Measurements from ENCODE around the gene ARHGDIG. TPM values are rescaled to one million over a fixed set of nuclear protein-coding genes. Genes with fewer than 3 reads are reported as not detected.

The ARHGDIG gene
- total and polyA plus RNA-seq, 2 of the 4 experiments (the other 2 are of a cell fraction) = 0.24 to 0.36 TPM

- TF ChIP-seq NFE2L2 (IDR thresholded peaks at IDR 0.05; ENCODE audit: low read depth, low read length) = no peak
- TF ChIP-seq RFX5 (IDR thresholded peaks at IDR 0.05; ENCODE audit: low read depth, low read length) = no peak
Measured at GRCh38 chr16:252366-253337, 27.7 kb upstream of the ARHGDIG start (continued).

DNA sequence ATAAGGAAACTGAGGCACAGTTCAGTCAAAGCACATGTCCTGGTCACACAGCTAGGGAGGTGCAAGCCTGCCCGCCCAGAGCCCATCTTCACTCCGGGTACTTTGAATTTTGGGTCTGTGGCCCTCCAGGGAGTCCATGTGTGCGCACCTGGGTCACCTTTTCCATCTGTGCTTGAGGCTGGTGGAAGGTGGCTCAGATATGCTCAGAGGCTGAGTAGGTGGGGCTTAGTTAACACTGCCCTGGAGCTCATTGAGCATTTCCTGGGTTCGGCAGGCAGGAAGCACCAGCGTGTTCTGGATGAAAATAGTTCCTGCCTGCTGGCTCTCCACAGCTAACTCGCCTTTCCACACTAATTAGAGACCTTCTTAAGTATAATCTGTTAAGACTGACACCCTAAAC, 26.6 kb upstream of the ARHGDIG start:
- BruUV-seq (replicated peaks) = no TSS peak
- Histone ChIP-seq H3K36me3 (ENCODE audit: control insufficient read depth, insufficient read depth, low read length) (peaks cover 27% of the 10 kb centered on the region), H3K9me3 (ENCODE audit: control insufficient read depth, insufficient read depth, low read length) (no peaks in the 10 kb centered on the region), H3K79me1 (ENCODE audit: low read depth in 1 of 2, low read length in 2 of 2) (no peaks in the 10 kb centered on the region), H2BK15ac (ENCODE audit: low read depth, low read length) (no peak overlapping the region), H2BK5ac (ENCODE audit: low read depth, low read length, poor library complexity, severe bottlenecking) (no peak overlapping the region), H3K4me2 (ENCODE audit: low read depth, low read length) (no peak overlapping the region), H3K4ac (ENCODE audit: low read depth, low read length) (no peak overlapping the region), H3K4me1 (ENCODE audit: control insufficient read depth, insufficient read depth, low read length) (no peaks in the 10 kb centered on the region), H3K56ac (ENCODE audit: extremely low read depth, insufficient read depth, low read length) (no peak overlapping the region), H3K14ac (replicated peaks; ENCODE audit: low read depth, low read length) (no peak overlapping the region), H2AK9ac (replicated peaks; ENCODE audit: low read depth, low read length, poor library complexity) (peak overlapping the region; percentile 70), H3K27me3 (ENCODE audit: control insufficient read depth, insufficient read depth, low read length) (no peaks in the 10 kb centered on the region), H4K91ac (ENCODE audit: insufficient read depth, low read depth, low read length) (no peak overlapping the region), H4K8ac (ENCODE audit: low read depth in 2 of 2, low read length in 2 of 2) (no peak overlapping the region), H3K9ac (ENCODE audit: low read depth, low read length) (no peak overlapping the region), H2BK120ac (ENCODE audit: low read depth, low read length) (no peak overlapping the region), H3K27ac (ENCODE audit: insufficient read depth, low read length) (no peak overlapping the region), H3K18ac (ENCODE audit: low read depth, low read length) (no peak overlapping the region), H2BK20ac (ENCODE audit: low read depth, low read length) (no peak overlapping the region), H4K5ac (ENCODE audit: low read depth, low read length) (no peak overlapping the region), H3K4me3 (ENCODE audit: insufficient read depth, low read depth, low read length) (no peak overlapping the region), H2AFZ (replicated peaks; ENCODE audit: low read length, poor library complexity) (peak overlapping the region; percentile 43), H4K20me1 (ENCODE audit: insufficient read depth, low read length) (peaks cover 3% of the 10 kb centered on the region; the same call in 1 of the 2 replicates), H3K9me1 (ENCODE audit: insufficient read depth, low read length) (0 out of 2 replicates have a peak, but pooled peaks cover 6% of the 10 kb centered on the region), H3K23ac (ENCODE audit: low read depth, low read length) (no peak overlapping the region), H2AK5ac (ENCODE audit: low read depth, low read length) (no peak overlapping the region)
- DNase-seq = no peak
- CTCF ChIA-PET = no interaction called here
- 80% methylated on average over 1 of the region's 6 CpGs; no CpG with 5 or more reads in 1 of the 2 experiments for WGBS, 2 experiments (ENCODE audit: extremely low coverage in 2 of 2, insufficient read length in 1 of 2)
- in situ Hi-C loops (cut with MboI; ENCODE audit: low sequenced_read_pairs) (no loop called here), intact Hi-C loops (cut with micrococcal nuclease) (no loop called here), dilution Hi-C loops (cut with HindIII; ENCODE audit: low sequenced_read_pairs, unreplicated experiment) (no loop called here)
- no peak for ATAC-seq (ENCODE audit: low read depth)
- no peak for TF ChIP-seq RCOR1 (IDR thresholded peaks at IDR 0.05; ENCODE audit: insufficient replicate concordance, low read length)
- no peak for TF ChIP-seq USF2 (IDR thresholded peaks at IDR 0.05; ENCODE audit: low read depth, low read length)
- TF ChIP-seq MAFK (IDR thresholded peaks at IDR 0.05; ENCODE audit: low read depth, low read length) = no peak
- no peak for TF ChIP-seq BHLHE40 (IDR thresholded peaks at IDR 0.05; ENCODE audit: low read depth, low read length)
- no peak for TF ChIP-seq SMC3 (IDR thresholded peaks at IDR 0.05; ENCODE audit: low read depth, low read length)
- POLR2A ChIA-PET (ENCODE audit: unreplicated experiment) = no interaction called here
